ENCODE measurements around the gene RNPEPL1. TPM values are rescaled to one million over a fixed set of nuclear protein-coding genes. Genes with fewer than 3 reads are reported as not detected.

Gene RNPEPL1
- total RNA-seq, 4 donors from 2014 or later, result 65.4 to 212 (median 72.6) TPM

DNA sequence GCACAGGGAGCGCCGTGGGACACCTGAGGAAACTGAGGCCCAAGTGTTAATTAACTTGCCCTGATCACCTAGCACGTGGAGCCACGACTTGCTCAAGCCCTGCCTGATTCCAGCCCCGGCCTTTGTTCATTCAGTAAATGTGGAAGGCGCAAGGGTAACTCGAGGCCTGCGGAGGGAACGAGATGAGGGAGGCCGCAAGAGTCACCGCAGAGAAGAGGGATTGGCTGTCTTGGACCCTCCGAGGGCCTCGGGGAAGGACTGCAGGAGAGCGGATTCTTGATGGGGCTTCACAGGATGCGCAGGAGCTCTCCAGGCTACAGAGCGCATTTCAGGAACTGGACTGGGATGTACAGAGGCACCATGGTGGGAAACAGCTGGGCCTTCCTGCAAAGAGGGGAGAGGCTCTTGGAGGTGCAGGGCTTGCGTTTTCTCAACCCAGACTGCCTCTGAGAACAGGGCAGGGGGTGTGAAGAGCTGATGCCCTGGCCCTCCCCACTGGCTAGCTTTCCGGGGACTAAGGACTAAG, 10.0 kb upstream of the RNPEPL1 start:
- TF ChIP-seq, protein P1, sequence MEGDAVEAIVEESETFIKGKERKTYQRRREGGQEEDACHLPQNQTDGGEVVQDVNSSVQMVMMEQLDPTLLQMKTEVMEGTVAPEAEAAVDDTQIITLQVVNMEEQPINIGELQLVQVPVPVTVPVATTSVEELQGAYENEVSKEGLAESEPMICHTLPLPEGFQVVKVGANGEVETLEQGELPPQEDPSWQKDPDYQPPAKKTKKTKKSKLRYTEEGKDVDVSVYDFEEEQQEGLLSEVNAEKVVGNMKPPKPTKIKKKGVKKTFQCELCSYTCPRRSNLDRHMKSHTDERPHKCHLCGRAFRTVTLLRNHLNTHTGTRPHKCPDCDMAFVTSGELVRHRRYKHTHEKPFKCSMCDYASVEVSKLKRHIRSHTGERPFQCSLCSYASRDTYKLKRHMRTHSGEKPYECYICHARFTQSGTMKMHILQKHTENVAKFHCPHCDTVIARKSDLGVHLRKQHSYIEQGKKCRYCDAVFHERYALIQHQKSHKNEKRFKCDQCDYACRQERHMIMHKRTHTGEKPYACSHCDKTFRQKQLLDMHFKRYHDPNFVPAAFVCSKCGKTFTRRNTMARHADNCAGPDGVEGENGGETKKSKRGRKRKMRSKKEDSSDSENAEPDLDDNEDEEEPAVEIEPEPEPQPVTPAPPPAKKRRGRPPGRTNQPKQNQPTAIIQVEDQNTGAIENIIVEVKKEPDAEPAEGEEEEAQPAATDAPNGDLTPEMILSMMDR (IDR thresholded peaks at IDR 0.05; ENCODE audit: low read depth), result no peak

DNA sequence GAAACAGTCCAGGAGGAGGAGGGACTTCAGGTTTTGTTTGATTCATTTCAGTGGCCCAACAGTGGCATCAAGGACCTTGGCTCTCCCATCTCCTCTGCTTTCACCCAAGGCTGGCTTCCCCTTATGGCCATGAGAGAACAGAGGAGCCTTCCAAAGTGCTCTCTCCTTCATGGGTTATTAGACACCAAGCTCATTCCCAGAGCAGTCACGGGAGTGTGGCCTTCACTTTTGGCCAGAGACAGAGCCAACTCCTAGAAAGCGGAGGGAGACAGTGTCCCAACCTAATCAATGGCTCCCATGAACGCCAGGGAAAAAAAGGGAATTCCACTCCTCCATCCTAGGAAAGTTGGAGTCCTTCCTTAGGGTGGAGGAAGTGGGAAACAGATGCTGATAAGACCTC, 9.0 kb upstream of the RNPEPL1 start:
- TF ChIP-seq, protein P1 (IDR thresholded peaks at IDR 0.05; ENCODE audit: low read depth), result no peak

DNA sequence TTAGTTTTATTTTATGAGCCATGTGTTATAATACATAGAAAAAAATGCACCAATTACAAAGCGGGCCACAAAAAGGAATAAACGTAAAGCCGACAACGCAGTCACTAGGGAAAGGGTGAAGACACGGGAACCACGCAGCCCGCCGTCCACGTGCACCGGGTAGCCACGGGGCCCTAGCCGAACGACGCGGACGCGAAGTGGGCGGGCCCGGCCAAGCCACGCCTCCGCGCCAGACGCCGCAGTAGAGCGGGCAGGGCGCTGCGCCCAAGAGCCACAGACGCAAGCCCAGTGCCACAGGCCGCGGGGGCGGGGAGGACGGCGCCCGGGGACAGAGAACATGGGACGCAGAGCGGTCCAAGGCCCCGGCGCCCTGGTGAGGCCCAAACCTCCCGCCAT, 8.2 kb upstream of the RNPEPL1 start, which contains the start of gene DUSP28:
TSS of gene DUSP28 (plus strand) at position 274 of the 396 bp plus-strand sequence. CDS start 328 bp downstream, outside the sequence.
- TF ChIP-seq, protein P1 (IDR thresholded peaks at IDR 0.05; ENCODE audit: low read depth), result no peak

DNA sequence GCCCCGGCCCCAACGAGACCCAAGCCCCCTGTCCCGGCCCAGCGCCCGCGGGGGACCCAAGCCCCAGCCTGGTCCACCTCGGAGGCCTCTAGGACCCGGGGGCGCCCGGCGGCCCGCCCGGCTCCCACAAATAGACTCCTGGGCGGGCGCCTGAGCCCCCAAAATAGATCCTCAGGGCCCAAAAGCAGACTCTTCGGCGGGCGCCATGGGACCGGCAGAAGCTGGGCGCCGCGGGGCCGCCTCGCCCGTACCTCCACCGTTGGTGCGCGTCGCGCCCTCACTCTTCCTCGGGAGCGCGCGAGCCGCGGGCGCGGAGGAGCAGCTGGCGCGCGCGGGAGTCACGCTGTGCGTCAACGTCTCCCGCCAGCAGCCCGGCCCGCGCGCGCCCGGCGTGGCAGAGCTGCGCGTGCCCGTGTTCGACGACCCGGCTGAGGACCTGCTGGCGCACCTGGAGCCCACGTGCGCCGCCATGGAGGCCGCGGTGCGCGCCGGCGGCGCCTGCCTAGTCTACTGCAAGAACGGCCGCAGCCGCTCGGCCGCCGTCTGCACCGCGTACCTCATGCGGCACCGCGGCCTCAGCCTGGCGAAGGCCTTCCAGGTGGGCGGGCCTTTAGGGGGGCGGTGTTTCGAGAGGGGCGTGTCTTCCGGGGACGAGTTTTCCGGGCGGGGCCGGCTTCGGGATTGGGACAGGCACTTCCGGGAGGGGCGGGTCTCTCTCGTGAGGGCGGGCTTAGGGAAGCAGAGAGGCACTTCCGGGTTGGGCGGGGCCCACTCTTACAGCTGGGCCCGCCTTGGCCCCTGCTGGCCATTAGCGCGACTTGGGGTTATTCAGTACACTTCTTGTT, 7.6 kb upstream of the RNPEPL1 start:
- TF ChIP-seq, protein P1 (IDR thresholded peaks at IDR 0.05; ENCODE audit: low read depth), result no peak

DNA sequence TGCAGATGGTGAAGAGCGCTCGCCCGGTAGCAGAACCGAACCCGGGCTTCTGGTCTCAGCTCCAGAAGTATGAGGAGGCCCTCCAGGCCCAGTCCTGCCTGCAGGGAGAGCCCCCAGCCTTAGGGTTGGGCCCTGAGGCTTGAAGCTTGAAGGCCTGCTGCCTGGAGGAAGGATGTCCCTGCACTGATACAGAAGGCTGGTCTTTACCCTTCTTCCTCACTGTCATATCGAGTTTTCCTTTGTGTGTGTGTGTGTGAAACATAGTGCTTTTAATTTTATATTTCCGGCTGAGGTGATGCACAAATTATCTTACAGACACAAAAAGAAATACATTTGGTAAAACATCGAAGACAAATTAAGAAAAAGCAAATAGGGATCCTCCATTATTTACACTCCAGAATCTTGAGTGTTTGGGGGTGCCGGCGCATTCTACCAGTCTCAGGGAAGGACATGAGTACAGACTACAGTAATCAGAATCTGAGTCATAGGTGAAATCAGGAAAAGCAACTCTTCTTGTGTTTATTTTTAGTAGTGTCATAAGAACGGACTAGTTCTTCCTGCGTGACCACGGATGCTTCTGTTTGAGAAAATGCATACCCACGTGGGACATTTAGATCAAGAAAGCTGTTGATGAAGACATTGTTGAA, 6.8 kb upstream of the RNPEPL1 start:
- TF ChIP-seq, protein P1 (IDR thresholded peaks at IDR 0.05; ENCODE audit: low read depth), result no peak

DNA sequence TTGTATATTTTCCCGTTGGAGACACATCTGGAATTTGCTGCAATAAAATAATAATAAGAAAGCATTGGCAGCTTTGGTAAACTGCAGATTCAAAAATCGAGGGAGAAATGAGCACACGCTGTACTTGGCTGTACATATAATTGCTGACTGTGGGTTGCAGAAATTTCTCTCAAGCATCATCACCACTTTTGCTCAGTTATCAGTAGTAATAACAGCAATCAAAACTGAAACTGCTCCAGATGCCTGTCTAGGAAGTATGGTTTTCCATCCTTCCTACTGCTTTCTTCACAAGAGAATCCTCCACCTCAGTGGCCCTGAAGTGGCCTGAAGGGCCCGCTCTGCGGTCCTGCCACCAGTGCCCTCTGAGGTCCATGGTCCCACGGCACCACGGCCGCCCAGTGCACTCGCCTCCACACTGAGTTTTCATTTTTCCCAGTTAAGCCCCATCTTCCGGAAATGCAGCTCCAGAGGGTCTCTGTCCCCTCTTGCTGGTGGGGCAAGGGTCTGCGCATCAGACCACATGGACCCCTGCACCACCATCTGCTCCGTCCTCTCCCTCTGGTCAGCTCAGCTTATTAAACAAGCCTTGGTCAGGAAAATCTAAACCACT, 4.2 kb upstream of the RNPEPL1 start:
- TF ChIP-seq, protein P1 (IDR thresholded peaks at IDR 0.05; ENCODE audit: low read depth), result no peak
